ENCODE results near the gene ZNF79. TPM values are rescaled to one million over a fixed set of nuclear protein-coding genes. Genes with fewer than 3 reads are reported as not detected.

Gene ZNF79
- total RNA-seq, 1 donor from 2014 or later: 8.3 TPM

- H3K36me3 ChIP-seq: peaks cover 82% of the 10 kb centered on the region
Measured at GRCh38 chr9:127482662-127483061, 58.5 kb downstream of the ZNF79 start.

GRCh38 chr9:127485995-127486394, 61.8 kb downstream of the ZNF79 start:
- intact Hi-C loops (cut with DNase I): no loop called here
- H3K27me3 ChIP-seq: no peaks in the 10 kb centered on the region
- H3K4me1 ChIP-seq: no peaks in the 10 kb centered on the region
- no peak overlapping the region for H3K4me3 ChIP-seq
- no peak for DNase-seq
- peaks cover 74% of the 10 kb centered on the region for H3K36me3 ChIP-seq
- H3K27ac ChIP-seq: no peak overlapping the region
- H3K9me3 ChIP-seq: no peaks in the 10 kb centered on the region
- no peak for ATAC-seq
- no peak for TF ChIP-seq CTCF (IDR thresholded peaks at IDR 0.05)

More at GRCh38 chr9:127482662-127483061, 58.5 kb downstream of the ZNF79 start:
- no peaks in the 10 kb centered on the region for H3K4me1 ChIP-seq
- H3K27me3 ChIP-seq: no peaks in the 10 kb centered on the region
- no peak for TF ChIP-seq CTCF (IDR thresholded peaks at IDR 0.05)
- H3K9me3 ChIP-seq: no peaks in the 10 kb centered on the region
- DNase-seq (no peak), ATAC-seq (no peak)
- no peak overlapping the region for H3K27ac ChIP-seq
- intact Hi-C loops (cut with DNase I): no loop called here
- no peak overlapping the region for H3K4me3 ChIP-seq

DNA sequence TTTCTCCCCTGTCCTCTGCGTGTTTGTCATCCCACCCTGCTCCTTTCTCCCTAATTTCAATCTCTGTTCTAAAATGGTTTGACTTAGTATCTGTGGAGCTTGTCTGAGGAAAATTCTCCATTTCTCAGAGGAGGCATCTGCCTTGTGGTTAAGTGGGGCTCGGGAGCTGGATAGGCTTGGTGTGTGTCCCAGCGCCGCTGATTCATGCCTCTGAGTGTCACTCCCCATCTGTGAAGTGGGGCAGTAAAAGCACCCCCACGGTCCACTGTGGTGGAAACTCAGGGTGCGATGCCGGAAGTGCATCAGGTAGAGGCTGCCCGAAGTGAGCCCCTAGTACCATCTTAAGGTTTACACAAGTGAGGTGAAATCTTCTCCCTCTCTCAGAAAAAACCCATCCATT, 64.8 kb downstream of the ZNF79 start:
- intact Hi-C loops (cut with DNase I): no loop called here
- Histone ChIP-seq H3K27me3 (no peaks in the 10 kb centered on the region), H3K4me1 (no peaks in the 10 kb centered on the region), H3K4me3 (no peak overlapping the region), H3K9me3 (no peaks in the 10 kb centered on the region), H3K27ac (no peak overlapping the region), H3K36me3 (peaks cover 74% of the 10 kb centered on the region)
- no peak for ATAC-seq
- TF ChIP-seq CTCF (IDR thresholded peaks at IDR 0.05): no peak
- no peak for DNase-seq

DNA sequence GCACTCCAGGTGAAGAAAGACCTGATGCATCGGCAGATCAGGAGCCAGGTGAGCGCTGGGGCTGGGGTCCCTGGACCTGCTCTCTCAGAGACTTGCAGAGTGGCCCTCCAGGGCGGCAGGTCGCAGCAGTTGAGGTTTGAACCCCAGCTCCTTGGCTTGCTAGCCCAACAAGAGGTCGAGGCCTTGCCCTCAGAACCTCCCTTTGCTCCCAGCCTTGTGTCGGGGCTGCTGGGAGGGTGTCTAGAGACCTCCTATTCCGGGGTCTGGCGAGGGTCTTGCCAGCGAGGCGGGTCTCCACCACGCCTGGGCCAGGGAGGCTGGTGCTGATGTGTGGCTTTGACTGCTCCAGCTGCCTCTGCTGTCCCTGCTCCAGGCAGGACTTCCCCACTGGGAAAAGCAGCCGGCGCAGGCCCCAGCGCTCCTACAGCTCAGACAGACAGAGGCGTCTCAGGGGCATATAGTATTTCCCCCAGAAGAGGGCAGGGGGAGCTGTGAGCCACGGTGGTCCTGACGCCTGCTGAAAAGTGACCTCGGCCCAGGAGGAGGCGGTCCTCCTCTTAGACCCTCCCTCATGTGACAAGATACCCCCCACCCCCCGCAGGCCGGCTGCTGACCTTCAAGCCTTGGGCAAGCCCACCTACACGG, 65.4 kb downstream of the ZNF79 start:
- no peaks in the 10 kb centered on the region for H3K9me3 ChIP-seq
- intact Hi-C loops (cut with DNase I): loop anchor here (10.0 kb wide), 1 partner anchor 235 kb away; no protein-coding TSS in a partner anchor
- H3K36me3 ChIP-seq: peaks cover 76% of the 10 kb centered on the region
- H3K4me3 ChIP-seq: no peak overlapping the region
- no peak for DNase-seq
- H3K4me1 ChIP-seq: no peaks in the 10 kb centered on the region
- no peak for TF ChIP-seq CTCF (IDR thresholded peaks at IDR 0.05)
- no peak overlapping the region for H3K27ac ChIP-seq
- no peak for ATAC-seq
- H3K27me3 ChIP-seq: no peaks in the 10 kb centered on the region

- Histone ChIP-seq H3K27me3 (no peaks in the 10 kb centered on the region), H3K4me3 (no peak overlapping the region)
- intact Hi-C loops (cut with DNase I): loop anchor here (10.0 kb wide), 1 partner anchor 234 kb away; no protein-coding TSS in a partner anchor
Measured at GRCh38 chr9:127490535-127491230, 66.5 kb downstream of the ZNF79 start.

More at GRCh38 chr9:127490535-127491230, 66.5 kb downstream of the ZNF79 start:
- no peak for ATAC-seq
- H3K4me1 ChIP-seq: peaks cover 6% of the 10 kb centered on the region
- no peaks in the 10 kb centered on the region for H3K9me3 ChIP-seq
- no peak overlapping the region for H3K27ac ChIP-seq
- H3K36me3 ChIP-seq: peaks cover 77% of the 10 kb centered on the region
- TF ChIP-seq CTCF (IDR thresholded peaks at IDR 0.05): no peak
- no peak for DNase-seq

Measured in upper lobe of right lung (tissue), 1 donor.